SU-DHL-6 (cell line): Measurements from ENCODE around the gene SCARF1.

Source experiments
- H2AFZ ChIP-seq: fragments of 200-600 bp; sonication (generic); 2 replicates; pipeline ENCODE4 v1.6.1; 2014; ENCODE audit warnings: low read depth, mild to moderate bottlenecking, moderate library complexity, mixed read lengths, antibody characterized with exemption, low read length; ENCODE audit not compliant: severe bottlenecking
- H3F3A ChIP-seq: fragments of 200-600 bp; shearing (Covaris generic); 2 replicates; pipeline ENCODE4 v1.6.0; 2016; ENCODE audit warnings: antibody characterized with exemption, mild to moderate bottlenecking; ENCODE audit not compliant: insufficient read depth
- H3K27ac ChIP-seq: fragments of 200-600 bp; sonication (generic); 2 replicates; pipeline ENCODE4 v1.5.1; 2016; ENCODE audit warnings: low read depth, mild to moderate bottlenecking, low read length, moderate library complexity, mixed read lengths
- H3K27me3 ChIP-seq: fragments of 200-600 bp; sonication (generic), shearing (Covaris generic); 2 replicates; pipeline ENCODE4 v1.6.0; 2014; ENCODE audit warnings: mild to moderate bottlenecking, low read length
- H3K36me3 ChIP-seq: fragments of 200-600 bp; sonication (generic); 2 replicates; pipeline ENCODE4 v1.6.1; 2014; ENCODE audit warnings: mild to moderate bottlenecking, low read length, mixed read lengths
- H3K4me2 ChIP-seq: fragments of 300-600, 200-600 bp; shearing (Covaris generic), sonication (generic); 2 replicates; pipeline ENCODE4 v1.6.0; 2014; ENCODE audit warnings: low read length, low read depth, mild to moderate bottlenecking; ENCODE audit not compliant: poor library complexity, severe bottlenecking
- H3K4me3 ChIP-seq: fragments of 200-600 bp; sonication (generic); 2 replicates; pipeline ENCODE4 v1.5.1; 2014; ENCODE audit warnings: antibody characterized with exemption, low read length, mild to moderate bottlenecking, mixed read lengths; ENCODE audit not compliant: insufficient read depth, poor library complexity, severe bottlenecking
- H3K79me2 ChIP-seq: fragments of 200-600 bp; sonication (generic); 2 replicates; pipeline ENCODE4 v1.6.1; 2014; ENCODE audit warnings: mild to moderate bottlenecking, low read length, moderate library complexity; ENCODE audit not compliant: insufficient read depth
- H3K9ac ChIP-seq: fragments of 200-600 bp; sonication (generic); 2 replicates; pipeline ENCODE4 v1.7.0; 2014; ENCODE audit warnings: mild to moderate bottlenecking, low read length
- H3K9me2 ChIP-seq: fragments of 200-600 bp; sonication (generic); replicated peaks from 2 replicates; pipeline ENCODE4 v1.6.1; 2014; ENCODE audit warnings: low read length; ENCODE audit not compliant: insufficient read depth
- H3K9me3 ChIP-seq: fragments of 200-600 bp; sonication (generic); 2 replicates; pipeline ENCODE4 v1.6.1; 2014; ENCODE audit warnings: low read length, mixed read lengths; ENCODE audit not compliant: insufficient read depth
- H4K20me1 ChIP-seq: fragments of 200-600 bp; sonication (generic); 2 replicates; pipeline ENCODE4 v1.6.1; 2014; ENCODE audit warnings: low read depth, mild to moderate bottlenecking, antibody characterized with exemption, low read length, moderate library complexity, mixed read lengths
- EZH2phosphoT487 ChIP-seq: fragments of 200-600 bp; sonication (generic), shearing (Covaris generic); conservative IDR thresholded peaks from 2 replicates; pipeline ENCODE4 v1.6.1; 2018; ENCODE audit warnings: mild to moderate bottlenecking, antibody characterized with exemption, low read length, moderate library complexity, mixed read lengths
- TF ChIP-seq, protein P1 (sequence below): fragments of 200-600 bp; sonication (generic); IDR thresholded peaks from one replicate; pipeline ENCODE4 v1.5.1; 2017; ENCODE audit warnings: antibody characterized with exemption, mild to moderate bottlenecking, low read length, moderate library complexity; ENCODE audit not compliant: insufficient read depth, poor library complexity, severe bottlenecking

The SCARF1 gene

DNA sequence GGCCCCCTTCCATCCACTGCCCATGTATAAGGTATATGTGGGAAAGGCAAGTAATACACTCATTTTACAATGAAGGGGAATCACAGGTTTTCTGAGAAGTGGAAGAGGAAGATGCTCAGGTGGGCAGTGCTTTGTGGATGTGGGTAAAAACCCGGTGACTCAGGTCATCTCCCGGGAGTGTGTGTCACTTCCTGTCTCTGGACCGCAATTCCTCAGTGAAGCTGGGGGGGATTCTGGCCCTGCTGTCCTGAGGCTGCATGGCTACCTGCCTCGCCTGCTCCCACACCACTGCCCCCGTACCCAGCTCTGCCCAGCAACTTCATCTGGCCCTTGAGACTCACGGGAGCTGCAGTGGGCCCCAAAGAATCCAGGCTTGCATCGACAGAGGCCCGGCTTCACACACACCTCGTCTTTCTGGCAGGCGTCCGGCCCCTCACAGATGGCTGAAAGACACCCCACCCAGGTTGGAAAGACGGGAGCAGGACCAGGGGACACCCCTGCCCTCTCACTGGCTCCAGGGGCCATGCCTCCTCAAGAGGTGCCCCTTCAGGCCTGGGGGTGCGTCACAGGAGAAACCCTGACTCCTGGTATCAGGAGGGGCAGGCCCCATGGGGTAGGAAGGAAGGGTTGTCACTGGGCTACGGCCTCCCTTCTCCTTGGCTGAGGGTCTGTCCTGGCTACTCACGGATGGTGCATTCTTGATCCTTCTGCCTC is 882 bp downstream of the SCARF1 start:
- no peak overlapping the region for H3K27ac ChIP-seq
- H3F3A ChIP-seq: no peaks in the 10 kb centered on the region
- no peaks in the 10 kb centered on the region for H3K79me2 ChIP-seq
- no peaks in the 10 kb centered on the region for H3K9me2 ChIP-seq
- H3K36me3 ChIP-seq: no peaks in the 10 kb centered on the region
- no peak overlapping the region for H3K4me2 ChIP-seq
- H3K27me3 ChIP-seq: no peaks in the 10 kb centered on the region
- TF ChIP-seq EZH2phosphoT487: no peak
- TF ChIP-seq, protein P1, sequence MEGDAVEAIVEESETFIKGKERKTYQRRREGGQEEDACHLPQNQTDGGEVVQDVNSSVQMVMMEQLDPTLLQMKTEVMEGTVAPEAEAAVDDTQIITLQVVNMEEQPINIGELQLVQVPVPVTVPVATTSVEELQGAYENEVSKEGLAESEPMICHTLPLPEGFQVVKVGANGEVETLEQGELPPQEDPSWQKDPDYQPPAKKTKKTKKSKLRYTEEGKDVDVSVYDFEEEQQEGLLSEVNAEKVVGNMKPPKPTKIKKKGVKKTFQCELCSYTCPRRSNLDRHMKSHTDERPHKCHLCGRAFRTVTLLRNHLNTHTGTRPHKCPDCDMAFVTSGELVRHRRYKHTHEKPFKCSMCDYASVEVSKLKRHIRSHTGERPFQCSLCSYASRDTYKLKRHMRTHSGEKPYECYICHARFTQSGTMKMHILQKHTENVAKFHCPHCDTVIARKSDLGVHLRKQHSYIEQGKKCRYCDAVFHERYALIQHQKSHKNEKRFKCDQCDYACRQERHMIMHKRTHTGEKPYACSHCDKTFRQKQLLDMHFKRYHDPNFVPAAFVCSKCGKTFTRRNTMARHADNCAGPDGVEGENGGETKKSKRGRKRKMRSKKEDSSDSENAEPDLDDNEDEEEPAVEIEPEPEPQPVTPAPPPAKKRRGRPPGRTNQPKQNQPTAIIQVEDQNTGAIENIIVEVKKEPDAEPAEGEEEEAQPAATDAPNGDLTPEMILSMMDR: no peak
- H4K20me1 ChIP-seq: no peaks in the 10 kb centered on the region
- H3K4me3 ChIP-seq: no peak overlapping the region
- H2AFZ ChIP-seq: no peak overlapping the region
- H3K9ac ChIP-seq: no peak overlapping the region
- H3K9me3 ChIP-seq: no peaks in the 10 kb centered on the region

- H4K20me1 ChIP-seq: no peaks in the 10 kb centered on the region
- H3K9ac ChIP-seq: 0 out of 2 replicates have a peak overlapping the region, but pooled peaks have one; percentile 19
- no peaks in the 10 kb centered on the region for H3K36me3 ChIP-seq
- H3K4me2 ChIP-seq: peak overlapping the region; percentile 47
- no peak overlapping the region for H3K27ac ChIP-seq
- H3F3A ChIP-seq: no peaks in the 10 kb centered on the region
- H3K9me3 ChIP-seq: no peaks in the 10 kb centered on the region
- TF ChIP-seq EZH2phosphoT487: no peak
- TF ChIP-seq, protein P1: no peak
- no peaks in the 10 kb centered on the region for H3K79me2 ChIP-seq
- H3K27me3 ChIP-seq: no peaks in the 10 kb centered on the region
- no peak overlapping the region for H2AFZ ChIP-seq
- no peak overlapping the region for H3K4me3 ChIP-seq
- H3K9me2 ChIP-seq: no peaks in the 10 kb centered on the region
Measured at GRCh38 chr17:1643999-1644492, 1.5 kb downstream of the SCARF1 start.

DNA sequence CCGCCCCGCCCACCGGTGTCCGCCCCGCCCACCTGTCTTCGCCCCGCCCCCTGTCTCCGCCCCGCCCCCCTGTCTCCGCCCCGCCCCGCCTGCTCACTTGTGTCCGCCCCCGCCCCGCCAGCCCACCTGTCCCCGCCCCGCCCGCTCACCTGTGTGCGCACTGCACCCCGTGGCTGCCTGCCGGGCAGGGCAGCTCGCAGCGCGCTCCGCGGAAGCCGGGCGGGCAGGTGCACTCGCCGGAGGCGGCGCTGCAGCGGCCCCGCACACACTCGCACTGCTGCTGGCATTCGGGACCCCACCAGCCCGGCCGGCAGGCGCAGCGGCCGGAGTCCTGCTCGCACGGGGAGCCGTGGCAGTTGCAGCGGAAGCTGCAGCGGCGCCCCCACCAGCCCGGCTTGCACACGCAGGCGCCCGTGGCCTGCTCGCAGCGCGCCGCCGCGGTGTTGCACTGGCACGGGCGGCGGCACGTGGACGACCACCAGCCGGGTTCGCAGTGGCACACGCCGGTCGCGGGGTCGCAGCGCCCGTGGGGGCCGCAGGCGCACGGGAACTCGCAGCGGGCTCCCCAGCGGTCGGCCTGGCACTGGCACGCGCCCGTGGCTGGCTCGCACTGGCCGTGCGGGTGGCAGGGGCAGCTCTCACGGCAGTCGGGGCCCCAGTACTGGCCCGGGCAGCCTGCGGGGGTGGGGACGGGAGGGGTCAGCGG is 2.1 kb downstream of the SCARF1 start:
- Histone ChIP-seq H3K27me3 (no peaks in the 10 kb centered on the region), H3K9ac (peak overlapping the region; percentile 19; the same call in 1 of the 2 replicates), H3F3A (no peaks in the 10 kb centered on the region), H3K9me2 (no peaks in the 10 kb centered on the region), H3K9me3 (no peaks in the 10 kb centered on the region), H3K27ac (no peak overlapping the region), H3K79me2 (no peaks in the 10 kb centered on the region), H2AFZ (no peak overlapping the region), H3K4me3 (peak overlapping the region; percentile 35), H4K20me1 (no peaks in the 10 kb centered on the region), H3K36me3 (no peaks in the 10 kb centered on the region), H3K4me2 (peak overlapping the region; percentile 47)
- TF ChIP-seq, protein P1: peak; percentile 14
- TF ChIP-seq EZH2phosphoT487: no peak
